H1 (cell line): ENCODE results near the gene ITIH1. TPM values are rescaled to one million over a fixed set of nuclear protein-coding genes. Genes with fewer than 3 reads are reported as not detected.

Experiments
- CTCF ChIA-PET: fragments of 300-600 bp; sonication (Branson Sonifier 250); formaldehyde crosslinking; loops from one replicate; lab custom pipeline; 2021; ENCODE audit not compliant: partially characterized antibody; lab: Charles Lee
- POLR2A ChIA-PET: fragments of 300-600 bp; sonication (Branson Sonifier 250); formaldehyde crosslinking; loops from one replicate; lab custom pipeline; 2021; ENCODE audit warnings: inconsistent platforms; ENCODE audit not compliant: partially characterized antibody; lab: Charles Lee
- DNase-seq, 2 experiments: peaks; one replicate each; pipeline versions ENCODE4 v3.0.0 to v3.0.0-alpha.2; 2010 to 2022; ENCODE audit warnings: low spot score in 2 of 2, low read depth in 1 of 2, mixed read lengths in 1 of 2
- FAIRE-seq: peaks from 2 replicates; lab custom pipeline; 2011; peaks lifted over from hg19 to GRCh38; lab: Jason Lieb, UNC
- H2AFZ ChIP-seq: 2 replicates; pipeline ENCODE4 v1.8.1; 2012; ENCODE audit warnings: low read length, inconsistent platforms
- H2AK5ac ChIP-seq: 2 replicates; pipeline ENCODE4 v1.6.1; 2013; ENCODE audit warnings: low read depth, low read length
- H2BK120ac ChIP-seq: replicated peaks from 2 replicates; pipeline ENCODE3; 2013; ENCODE audit warnings: low read depth, low read length, inconsistent platforms
- H2BK12ac ChIP-seq: 2 replicates; pipeline ENCODE4 v1.6.1; 2013; ENCODE audit warnings: low read depth, low read length
- H2BK15ac ChIP-seq: 2 replicates; pipeline ENCODE4 v1.6.1; 2013; ENCODE audit warnings: low read length
- H2BK20ac ChIP-seq: 2 replicates; pipeline ENCODE4 v1.6.1; 2013; ENCODE audit warnings: low read length
- H2BK5ac ChIP-seq: 2 replicates; pipeline ENCODE4 v1.6.1; 2013; ENCODE audit warnings: low read depth, low read length
- H3K14ac ChIP-seq: 2 replicates; pipeline ENCODE4 v1.6.1; 2013; ENCODE audit warnings: inconsistent platforms; ENCODE audit not compliant: insufficient read length
- H3K18ac ChIP-seq: 2 replicates; pipeline ENCODE4 v1.6.1; 2013; ENCODE audit warnings: low read length; ENCODE audit errors: extremely low read depth
- H3K23ac ChIP-seq: 2 replicates; pipeline ENCODE4 v1.6.1; 2013; ENCODE audit warnings: inconsistent platforms; ENCODE audit not compliant: insufficient read length
- H3K23me2 ChIP-seq: 2 replicates; pipeline ENCODE4 v1.6.1; 2013; ENCODE audit warnings: low read depth, low read length
- H3K27ac ChIP-seq: 2 replicates; pipeline ENCODE4 v1.6.1; 2011; ENCODE audit warnings: low read depth, low read length, inconsistent platforms
- H3K27me3 ChIP-seq, 4 experiments: replicated peaks in 1 of 4; 1 replicate in 1 of 4; 2 replicates in 3 of 4; pipeline versions ENCODE4 v1.6.1 to v1.8.1; 2011 to 2013; ENCODE audit warnings: low read length in 3 of 4, mild to moderate bottlenecking in 3 of 4, inconsistent platforms in 2 of 4, mixed read lengths in 2 of 4, moderate library complexity in 1 of 4; ENCODE audit not compliant: control insufficient read depth in 3 of 4, insufficient read depth in 3 of 4; ENCODE audit errors: extremely low read depth in 1 of 4
- H3K36me3 ChIP-seq, 4 experiments: 2 replicates each; pipeline versions ENCODE4 v1.6.1 to v1.8.1; 2011 to 2013; ENCODE audit warnings: mild to moderate bottlenecking in 4 of 4, low read length in 3 of 4, moderate library complexity in 2 of 4, control low read depth in 1 of 4, inconsistent platforms in 1 of 4; ENCODE audit not compliant: insufficient read depth in 4 of 4, control insufficient read depth in 2 of 4
- H3K4ac ChIP-seq: replicated peaks from 2 replicates; pipeline ENCODE3; 2013; ENCODE audit warnings: low read length, low read depth, mixed read lengths, inconsistent platforms; ENCODE audit not compliant: insufficient read length
- H3K4me1 ChIP-seq, 4 experiments: replicated peaks in 1 of 4; 1 replicate in 1 of 4; 2 replicates in 3 of 4; pipeline versions ENCODE4 v1.6.1 to v1.8.1; 2011 to 2013; ENCODE audit warnings: low read length in 3 of 4, inconsistent platforms in 2 of 4, mixed read lengths in 1 of 4; ENCODE audit not compliant: insufficient read depth in 4 of 4, control insufficient read depth in 3 of 4
- H3K4me2 ChIP-seq, 2 experiments: 2 replicates each; pipeline versions ENCODE4 v1.6.1 to v1.8.1; 2011 to 2013; ENCODE audit warnings: low read depth in 2 of 2, low read length in 2 of 2, control low read depth in 1 of 2, inconsistent platforms in 1 of 2, mild to moderate bottlenecking in 1 of 2; ENCODE audit not compliant: insufficient read depth in 1 of 2
- H3K4me3 ChIP-seq, 4 experiments: fragments of 200-600, 300-600 bp in 1 of 4; sonication (generic), shearing (Covaris generic), sonication (Bioruptor Twin) in 1 of 4; 2 replicates each; pipeline versions ENCODE4 v1.5.1 to v1.8.1; 2011 to 2016; ENCODE audit warnings: low read length in 4 of 4, low read depth in 3 of 4, control low read depth in 2 of 4, inconsistent platforms in 2 of 4, mild to moderate bottlenecking in 2 of 4, mixed read lengths in 1 of 4, moderate library complexity in 1 of 4; ENCODE audit not compliant: insufficient read depth in 2 of 4; ENCODE audit errors: extremely low read depth in 1 of 4
- H3K56ac ChIP-seq: replicated peaks from 2 replicates; pipeline ENCODE3; 2013; ENCODE audit warnings: low read depth, mild to moderate bottlenecking, mixed read lengths, low read length, inconsistent platforms; ENCODE audit not compliant: insufficient read length
- H3K79me1 ChIP-seq: 2 replicates; pipeline ENCODE4 v1.6.1; 2013; ENCODE audit warnings: low read depth, low read length, control low read depth
- H3K79me2 ChIP-seq, 2 experiments: 2 replicates each; pipeline versions ENCODE4 v1.6.1 to v1.8.1; 2012 to 2013; ENCODE audit warnings: low read length in 2 of 2, mild to moderate bottlenecking in 2 of 2, inconsistent platforms in 1 of 2; ENCODE audit not compliant: insufficient read depth in 2 of 2, control insufficient read depth in 1 of 2
- H3K9ac ChIP-seq, 4 experiments: replicated peaks in 1 of 4; 1 replicate in 1 of 4; 2 replicates in 3 of 4; pipeline versions ENCODE4 v1.6.1 to v1.8.1; 2011 to 2013; ENCODE audit warnings: low read depth in 3 of 4, low read length in 3 of 4, control low read depth in 2 of 4, mild to moderate bottlenecking in 2 of 4, moderate library complexity in 2 of 4, inconsistent platforms in 1 of 4; ENCODE audit errors: extremely low read depth in 1 of 4
- H3K9me3 ChIP-seq, 2 experiments: 2 replicates each; pipeline versions ENCODE4 v1.6.1 to v1.8.1; 2012 to 2013; ENCODE audit warnings: mild to moderate bottlenecking in 2 of 2, moderate library complexity in 2 of 2, control low read depth in 1 of 2, inconsistent platforms in 1 of 2, low read depth in 1 of 2, low read length in 1 of 2, mixed read lengths in 1 of 2; ENCODE audit not compliant: insufficient read depth in 2 of 2
- H4K20me1 ChIP-seq, 2 experiments: replicated peaks in 1 of 2; 2 replicates each; pipeline versions ENCODE3 to v1.8.1; 2011 to 2013; ENCODE audit warnings: inconsistent platforms in 2 of 2, low read length in 2 of 2, mild to moderate bottlenecking in 1 of 2; ENCODE audit not compliant: insufficient read depth in 2 of 2, control insufficient read depth in 1 of 2
- H4K5ac ChIP-seq: 2 replicates; pipeline ENCODE4 v1.6.1; 2013; ENCODE audit warnings: low read length, low read depth, mixed read lengths, inconsistent platforms; ENCODE audit not compliant: insufficient read length
- H4K8ac ChIP-seq: 2 replicates; pipeline ENCODE4 v1.8.0; 2013; ENCODE audit warnings: mild to moderate bottlenecking, moderate library complexity, low read length, inconsistent platforms; ENCODE audit not compliant: insufficient read depth; ENCODE audit errors: extremely low read depth
- H4K91ac ChIP-seq: replicated peaks from 2 replicates; pipeline ENCODE3; 2013; ENCODE audit warnings: low read length, mixed read lengths, inconsistent platforms; ENCODE audit not compliant: insufficient read length
- CHD1 ChIP-seq: IDR thresholded peaks from 2 replicates; pipeline ENCODE4 v1.6.1; 2012; ENCODE audit warnings: low read depth, low read length, improper control_type of control experiment
- CHD2 ChIP-seq: IDR thresholded peaks from 2 replicates; pipeline ENCODE4 v1.6.1; 2012; ENCODE audit warnings: low read length, improper control_type of control experiment
- KDM5A ChIP-seq: fragments of 200-600 bp; IDR thresholded peaks from 2 replicates; pipeline ENCODE4 v1.7.1; 2012; ENCODE audit warnings: mild to moderate bottlenecking, low read length, inconsistent platforms, mixed read lengths
- SIX5 ChIP-seq: IDR thresholded peaks from 2 replicates; pipeline ENCODE4 v1.6.1; 2011; ENCODE audit warnings: mild to moderate bottlenecking, low read depth, low read length
- WGBS, 2 experiments: shearing (Covaris generic) in 1 of 2; methylation state at CpG; one replicate each; pipeline versions ENCODE4 v1.1.6 to v1.1.7; 2013 to 2015; ENCODE audit warnings: low lambda C conversion rate in 2 of 2, mixed read lengths in 2 of 2, inconsistent platforms in 1 of 2, low coverage in 1 of 2, missing lambda C conversion rate in 1 of 2; ENCODE audit not compliant: insufficient replicate concordance in 2 of 2, insufficient coverage in 1 of 2, insufficient read length in 1 of 2; ENCODE audit errors: extremely low coverage in 1 of 2, missing lambda C conversion rate in 1 of 2; 5-methylcytosine and 5-hydroxymethylcytosine counted together
- polyA plus RNA-seq, 7 experiments: library from polyadenylated mRNA; depleted of rRNA in 3 of 7; stranded (reverse) in 5 of 7; unstranded in 2 of 7; fragments of >200 nt in 5 of 7; fragments of 200-250 nt in 2 of 7; gene quantifications; 1 replicate in 5 of 7; 2 replicates in 1 of 7; 4 replicates in 1 of 7; pipeline versions ENCODE4 v1.2.1 to v1.2.3, GENCODE V29; 2011 to 2013; ENCODE audit warnings: missing spikeins in 2 of 7, mixed read lengths in 2 of 7
- total RNA-seq: library from RNA; stranded (reverse); fragmentation: NEBNext Ultra II Directional; extraction: Animal tissue kit (Norgen Biotek cat#: 25700); gene quantifications from 2 replicates; pipeline ENCODE4 v1.2.1, GENCODE V29; 2021
- TF ChIP-seq, protein P1 (sequence below), 3 experiments: IDR thresholded peaks; 1 replicate in 2 of 3; 2 replicates in 1 of 3; pipeline versions ENCODE4 v1.5.1 to v1.6.1; 2011; ENCODE audit warnings: low read length in 3 of 3, mild to moderate bottlenecking in 3 of 3, inconsistent platforms in 2 of 3, low read depth in 1 of 3, moderate library complexity in 1 of 3; ENCODE audit not compliant: insufficient read depth in 1 of 3; ENCODE audit errors: control extremely low read depth in 1 of 3

Gene ITIH1
- total and polyA plus RNA-seq, 2 of the 8 experiments (the other 6 are each of a cell fraction or from before 2014, with no cell fraction given) = not detected

DNA sequence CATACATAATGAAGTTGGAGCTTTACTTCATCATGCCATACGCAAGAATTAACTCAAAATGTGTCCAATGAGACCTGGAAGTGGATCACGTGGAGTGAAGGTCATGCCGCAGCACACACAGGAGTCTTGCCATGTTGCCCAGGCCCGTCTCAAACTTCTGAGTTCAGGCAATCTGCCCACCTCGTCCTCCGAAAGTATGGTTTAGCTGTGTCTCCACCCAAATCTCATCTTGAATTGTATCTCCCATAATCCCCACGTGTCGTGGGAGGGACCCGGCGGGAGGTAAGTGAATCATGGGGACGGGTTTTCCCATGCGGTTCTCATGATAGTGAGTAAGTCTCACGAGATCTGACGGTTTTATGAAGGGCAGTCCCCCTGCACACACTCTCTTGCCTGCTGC lies 45.8 kb upstream of the ITIH1 start:
- no peak overlapping the region for H3K56ac ChIP-seq
- H2BK120ac ChIP-seq = no peak overlapping the region
- H2AFZ ChIP-seq = no peak overlapping the region
- H3K18ac ChIP-seq = no peak overlapping the region
- H3K23me2 ChIP-seq = no peaks in the 10 kb centered on the region
- ChIA-PET CTCF (no interaction called here), POLR2A (interaction anchor here (1.1 kb wide), 1 partner anchor 45 kb away, joined by 3 read pairs; no protein-coding TSS in a partner anchor)
- no peak for FAIRE-seq
- no peak overlapping the region for H4K5ac ChIP-seq
- WGBS, 2 experiments = 81% methylated on average over 14 of the region's 14 CpGs; no CpG with 5 or more reads in 1 of the 2 experiments
- H3K79me2 ChIP-seq = no peaks in the 10 kb centered on the region
- no peak overlapping the region for H4K91ac ChIP-seq
- H3K4ac ChIP-seq = no peak overlapping the region
- peaks cover 2 to 34% (median 23%) of the 10 kb centered on the region in 4 experiments; a peak in 6 of 8 replicates for H3K36me3 ChIP-seq
- no peak overlapping the region for H3K23ac ChIP-seq
- no peak overlapping the region for H3K27ac ChIP-seq
- no peak overlapping the region for H2BK5ac ChIP-seq
- H3K9ac ChIP-seq = no peak overlapping the region
- no peak overlapping the region for H3K4me3 ChIP-seq
- H4K8ac ChIP-seq = no peak overlapping the region
- H2BK12ac ChIP-seq = no peak overlapping the region
- no peak for DNase-seq
- H3K27me3 ChIP-seq = no peaks in the 10 kb centered on the region
- no peak overlapping the region for H2AK5ac ChIP-seq
- H3K4me1 ChIP-seq = no peaks in the 10 kb centered on the region
- no peak overlapping the region for H3K14ac ChIP-seq
- H3K4me2 ChIP-seq = no peak overlapping the region
- no peak overlapping the region for H2BK20ac ChIP-seq
- no peaks in the 10 kb centered on the region for H3K79me1 ChIP-seq
- no peaks in the 10 kb centered on the region for H4K20me1 ChIP-seq
- TF ChIP-seq KDM5A (no peak), SIX5 (no peak), CHD1 (no peak), CHD2 (no peak)
- TF ChIP-seq, protein P1, sequence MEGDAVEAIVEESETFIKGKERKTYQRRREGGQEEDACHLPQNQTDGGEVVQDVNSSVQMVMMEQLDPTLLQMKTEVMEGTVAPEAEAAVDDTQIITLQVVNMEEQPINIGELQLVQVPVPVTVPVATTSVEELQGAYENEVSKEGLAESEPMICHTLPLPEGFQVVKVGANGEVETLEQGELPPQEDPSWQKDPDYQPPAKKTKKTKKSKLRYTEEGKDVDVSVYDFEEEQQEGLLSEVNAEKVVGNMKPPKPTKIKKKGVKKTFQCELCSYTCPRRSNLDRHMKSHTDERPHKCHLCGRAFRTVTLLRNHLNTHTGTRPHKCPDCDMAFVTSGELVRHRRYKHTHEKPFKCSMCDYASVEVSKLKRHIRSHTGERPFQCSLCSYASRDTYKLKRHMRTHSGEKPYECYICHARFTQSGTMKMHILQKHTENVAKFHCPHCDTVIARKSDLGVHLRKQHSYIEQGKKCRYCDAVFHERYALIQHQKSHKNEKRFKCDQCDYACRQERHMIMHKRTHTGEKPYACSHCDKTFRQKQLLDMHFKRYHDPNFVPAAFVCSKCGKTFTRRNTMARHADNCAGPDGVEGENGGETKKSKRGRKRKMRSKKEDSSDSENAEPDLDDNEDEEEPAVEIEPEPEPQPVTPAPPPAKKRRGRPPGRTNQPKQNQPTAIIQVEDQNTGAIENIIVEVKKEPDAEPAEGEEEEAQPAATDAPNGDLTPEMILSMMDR (IDR thresholded peaks at IDR 0.05; ENCODE audit: control extremely low read depth in 1 of 3, insufficient read depth in 1 of 3, low read depth in 1 of 3, low read length in 3 of 3) = no peak
- H2BK15ac ChIP-seq = no peak overlapping the region
- no peaks in the 10 kb centered on the region for H3K9me3 ChIP-seq
